ENCODE data around the gene OTOP1.
"Not testable (repeated sequence)": the region's sequence is repeated elsewhere in the genome, so short reads cannot be mapped to it uniquely, and the experiment has no call there.

OTOP1 gene

DNA sequence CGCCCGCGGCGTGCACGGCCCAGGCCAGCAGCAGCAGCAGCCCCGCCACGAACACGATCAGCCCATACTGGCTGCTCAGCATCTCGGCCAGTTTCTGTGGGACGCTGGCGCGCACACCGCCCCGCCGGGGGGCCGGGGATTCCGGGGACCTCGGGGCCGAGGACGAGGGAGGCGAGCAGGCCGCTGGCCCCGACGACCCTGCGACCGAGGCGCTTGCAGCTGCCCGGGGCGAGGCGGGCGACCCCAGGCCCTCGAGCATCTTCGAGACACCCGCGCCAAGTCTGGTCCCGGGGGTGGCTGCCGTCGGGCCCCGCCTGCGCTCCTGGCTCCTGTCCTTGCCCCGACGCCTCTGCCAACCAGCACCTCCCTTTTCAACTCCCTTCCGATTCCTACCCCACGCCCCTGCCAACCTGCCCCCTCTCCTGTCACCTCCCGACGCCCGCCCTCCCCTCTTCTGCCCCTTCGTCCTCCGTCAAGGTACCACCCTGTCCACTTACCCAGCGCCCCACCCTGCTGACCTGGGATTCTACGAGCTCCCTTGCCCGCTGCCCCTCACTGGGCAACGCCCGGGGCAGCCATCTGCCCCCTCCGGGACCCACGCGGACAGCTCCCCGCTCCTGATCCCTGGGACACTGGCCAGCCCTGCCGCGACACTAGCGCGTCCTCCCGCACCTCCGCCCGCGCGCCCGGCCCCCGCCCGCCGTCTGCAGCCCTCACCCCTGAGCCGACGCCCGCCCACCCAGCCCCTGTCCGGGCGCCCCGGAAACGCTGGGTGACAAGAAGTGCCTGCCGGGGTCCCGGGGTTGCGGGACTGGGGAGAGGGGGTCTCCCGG lies at the start of gene OTOP1:
Gene OTOP1 (minus strand): TSS at position 324 of the 833 bp plus-strand sequence. CDS start 65 bp downstream, at position 259.
- DNase-seq = no peak

- no peak for DNase-seq
Observed at GRCh38 chr4:4274226-4274625, 47.5 kb upstream of the OTOP1 start.

- DNase-seq = no peak
Observed at GRCh38 chr4:4271912-4272311, 45.2 kb upstream of the OTOP1 start.

DNA sequence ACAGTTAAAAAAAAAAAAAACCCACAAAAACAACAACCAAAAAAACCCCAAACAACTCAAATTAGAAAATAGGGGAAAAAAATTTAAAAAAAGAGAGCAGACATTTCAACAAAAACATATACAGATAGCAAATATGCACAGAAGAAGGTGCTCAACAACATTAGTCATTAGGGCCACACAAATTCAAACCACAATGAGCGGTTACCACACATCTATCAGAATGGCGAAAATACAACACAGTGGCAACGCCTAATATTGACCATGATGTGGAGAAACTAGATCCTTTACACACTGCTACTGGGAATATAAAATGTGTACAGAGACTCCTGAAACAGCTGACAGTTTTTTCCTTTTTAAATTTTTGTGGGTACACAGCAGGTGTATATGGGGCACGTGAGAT lies 43.8 kb upstream of the OTOP1 start:
- no peak for DNase-seq

DNA sequence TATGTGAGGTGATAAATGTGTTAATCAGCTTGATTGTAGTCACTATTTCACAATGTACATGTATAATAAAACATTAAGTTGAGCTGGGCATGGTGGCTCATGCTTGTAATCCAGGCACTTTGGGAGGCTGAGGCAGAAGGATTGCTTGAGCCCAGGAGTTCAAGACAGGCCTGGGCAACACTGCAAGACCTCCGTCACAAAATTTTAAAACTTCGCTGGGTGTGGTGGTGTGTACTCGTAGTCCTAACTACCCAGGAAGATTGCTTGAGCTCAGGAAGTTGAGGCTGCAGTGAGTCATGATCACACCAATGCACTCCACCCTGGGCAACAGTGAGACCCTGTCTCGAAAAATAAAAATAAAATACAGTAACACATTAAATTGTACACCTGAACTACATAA lies 43.1 kb upstream of the OTOP1 start:
- DNase-seq = no peak

- DNase-seq = no peak
Observed at GRCh38 chr4:4269331-4269731, 42.6 kb upstream of the OTOP1 start.

DNA sequence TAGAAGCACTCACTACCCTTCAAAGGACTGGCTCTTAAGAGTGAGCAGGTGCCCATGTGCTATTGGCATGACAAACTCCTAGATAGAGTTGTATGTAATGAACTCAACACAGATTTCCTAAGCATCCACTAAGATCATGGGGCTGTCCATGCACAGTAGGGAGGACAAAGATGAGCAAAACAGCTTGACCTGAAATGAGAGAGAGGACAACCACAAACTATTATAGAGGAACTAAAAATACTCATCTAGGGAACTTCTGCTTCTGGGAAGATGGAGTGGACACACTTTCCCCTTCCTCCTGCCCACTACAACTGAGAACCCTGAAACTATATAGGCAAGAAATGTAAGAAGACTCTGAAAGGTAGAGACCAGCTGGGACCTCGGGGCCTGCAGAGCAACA lies 42.0 kb upstream of the OTOP1 start:
- DNase-seq = no peak

- no peak for DNase-seq
Observed at GRCh38 chr4:4267981-4268380, 41.3 kb upstream of the OTOP1 start.

- no peak for DNase-seq
Observed at GRCh38 chr4:4260185-4260751, 33.5 kb upstream of the OTOP1 start.

DNA sequence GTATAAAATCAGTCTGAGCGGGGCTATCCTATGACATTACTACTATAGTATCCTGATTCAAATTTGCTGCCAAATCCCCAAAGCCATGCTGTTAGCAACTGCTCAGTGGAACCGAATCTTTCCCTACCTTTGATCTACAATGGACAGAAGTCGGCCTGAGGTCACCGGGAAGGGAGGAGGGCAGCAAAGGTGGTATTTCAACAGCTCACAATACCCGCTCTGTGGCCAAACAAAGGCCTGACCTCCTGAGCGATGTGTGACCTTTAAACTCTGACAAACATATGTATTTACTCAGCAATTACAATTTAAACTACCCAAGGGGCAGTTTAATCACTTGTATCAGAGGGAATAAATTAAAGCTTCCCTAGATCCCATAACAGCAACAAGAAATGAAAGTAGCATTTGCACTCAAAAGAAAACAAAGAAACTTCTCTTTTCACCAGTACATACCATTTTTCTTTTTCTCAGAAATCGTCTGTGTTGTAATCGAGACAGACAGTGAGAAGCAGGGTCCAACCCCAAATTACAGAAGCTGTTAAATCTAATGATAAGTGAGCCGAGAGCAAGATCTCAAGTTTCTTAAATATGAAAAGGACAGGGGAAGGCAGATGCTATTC lies 32.9 kb upstream of the OTOP1 start:
- no peak for DNase-seq

DNA sequence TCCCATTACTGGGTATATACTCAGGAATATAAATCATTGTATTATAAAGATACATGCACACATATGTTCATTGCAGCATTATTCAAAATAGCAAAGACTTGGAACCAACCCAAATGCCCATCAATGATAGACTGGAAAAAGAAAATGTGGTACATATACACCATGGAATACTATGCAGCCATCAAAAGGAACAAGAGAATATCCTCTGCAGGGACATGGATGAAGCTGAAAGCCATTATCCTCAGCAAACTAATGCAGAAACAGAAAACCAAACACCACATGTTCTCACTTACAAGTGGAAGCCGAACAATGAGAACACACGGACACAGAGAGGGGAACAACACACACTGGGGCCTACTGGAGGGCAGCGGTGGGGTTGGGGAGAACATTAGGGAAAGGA lies 31.0 kb upstream of the OTOP1 start:
- not testable (repeated sequence) for DNase-seq

- no peak for DNase-seq
Observed at GRCh38 chr4:4256799-4257198, 30.1 kb upstream of the OTOP1 start.

DNA sequence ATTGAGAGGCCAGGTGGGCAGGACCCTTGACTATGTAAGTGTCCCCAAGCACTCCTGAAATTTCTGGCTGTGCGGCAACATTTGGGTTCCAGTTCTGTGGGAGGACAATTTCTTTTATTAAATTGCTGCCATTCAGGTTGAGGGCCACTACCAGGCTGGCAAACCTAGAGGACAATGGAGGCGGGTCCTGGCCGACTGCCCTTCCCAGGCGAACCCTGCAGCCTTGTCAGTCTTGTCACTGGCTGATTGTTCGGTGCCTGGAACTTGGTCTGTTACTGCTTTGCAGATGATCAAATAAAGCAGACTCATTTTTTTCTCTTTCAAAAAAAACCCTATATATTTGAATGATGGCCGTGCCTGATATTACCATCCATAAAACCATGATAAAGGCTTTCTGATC lies 27.9 kb upstream of the OTOP1 start:
- no peak for DNase-seq

- no peak for DNase-seq
Observed at GRCh38 chr4:4254199-4254598, 27.5 kb upstream of the OTOP1 start.

DNA sequence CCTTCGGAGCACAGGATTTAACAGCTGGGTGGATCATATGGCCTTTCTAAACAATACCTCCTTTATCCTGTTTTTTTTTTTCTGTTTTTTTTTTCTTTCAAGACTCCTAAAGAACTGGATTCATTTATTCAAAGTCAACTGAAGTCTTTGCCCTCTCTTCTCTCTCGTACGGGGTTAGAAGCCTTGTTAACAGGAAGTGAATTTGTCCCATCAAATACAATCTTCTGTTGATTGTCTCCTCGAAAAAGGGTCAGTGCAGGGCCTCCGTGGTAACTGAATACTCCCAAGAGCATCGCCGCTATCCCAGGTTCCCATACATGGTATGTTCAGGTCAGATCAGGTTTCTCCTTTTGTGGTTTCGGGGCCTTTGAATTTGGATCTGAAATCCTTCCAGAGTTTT lies 23.1 kb upstream of the OTOP1 start:
- peak; percentile 75 for DNase-seq

- DNase-seq = not testable (repeated sequence)
Observed at GRCh38 chr4:4249342-4249741, 22.6 kb upstream of the OTOP1 start.

DNA sequence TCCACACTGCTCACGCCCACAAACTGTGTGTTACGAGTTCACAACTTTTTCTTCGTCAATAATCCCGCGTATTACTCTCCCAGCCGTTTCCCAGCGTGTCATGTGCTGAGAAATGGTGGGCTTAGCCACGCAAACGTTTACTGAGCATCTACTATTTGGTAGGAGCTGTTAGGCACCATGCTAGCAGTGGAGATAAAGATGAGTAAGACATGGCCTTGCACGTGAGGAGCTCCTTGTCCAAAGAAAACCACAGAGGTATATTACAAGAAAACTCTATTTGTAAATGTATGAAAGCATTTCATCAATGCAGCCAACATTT lies 22.1 kb upstream of the OTOP1 start:
- no peak for DNase-seq

- DNase-seq = peak; percentile 66
Observed at GRCh38 chr4:4248029-4248884, 21.5 kb upstream of the OTOP1 start, which contains the start of gene TMEM128. Gene TMEM128 (minus strand): TSS chr4:4248223. CDS start chr4:4248202, 21 bp downstream.

DNA sequence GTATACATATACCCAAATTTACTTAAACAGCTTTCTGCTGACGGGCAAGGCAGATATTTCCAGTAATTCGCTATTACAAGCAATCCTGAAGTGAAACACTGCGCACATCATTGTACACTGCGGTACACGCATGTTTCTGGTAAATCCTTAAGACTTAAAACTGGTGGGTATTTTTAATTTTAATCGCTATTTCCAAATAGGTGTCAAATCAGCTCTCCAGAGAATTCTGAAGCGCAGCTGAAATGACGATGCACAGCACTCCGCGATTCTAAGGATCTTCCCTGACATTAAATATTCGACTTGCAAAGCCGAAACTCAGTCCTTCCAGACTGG lies 20.9 kb upstream of the OTOP1 start:
- no peak for DNase-seq

- DNase-seq = no peak
Observed at GRCh38 chr4:4245172-4245571, 18.4 kb upstream of the OTOP1 start.

DNA sequence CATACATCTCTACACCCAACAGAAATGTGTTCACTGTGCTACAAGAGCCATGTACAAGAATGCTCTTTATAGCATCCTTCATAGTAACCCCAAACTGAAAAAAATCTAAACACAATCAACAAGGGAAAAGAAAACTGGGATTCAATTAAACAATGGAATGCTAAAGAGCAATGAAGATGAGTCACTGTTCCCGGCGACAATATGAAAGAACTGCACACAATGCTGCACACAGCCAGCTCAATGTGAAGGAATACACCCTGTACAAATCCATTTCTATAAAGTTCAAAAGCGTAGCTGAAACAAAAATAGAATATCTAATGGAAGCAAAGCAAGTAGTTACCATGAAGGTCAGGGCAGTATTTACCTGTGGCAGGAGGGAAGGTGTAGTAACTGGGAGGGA lies 12.8 kb upstream of the OTOP1 start:
- DNase-seq = not testable (repeated sequence)

- no peak for DNase-seq
Observed at GRCh38 chr4:4233610-4234009, 6.9 kb upstream of the OTOP1 start.

DNA sequence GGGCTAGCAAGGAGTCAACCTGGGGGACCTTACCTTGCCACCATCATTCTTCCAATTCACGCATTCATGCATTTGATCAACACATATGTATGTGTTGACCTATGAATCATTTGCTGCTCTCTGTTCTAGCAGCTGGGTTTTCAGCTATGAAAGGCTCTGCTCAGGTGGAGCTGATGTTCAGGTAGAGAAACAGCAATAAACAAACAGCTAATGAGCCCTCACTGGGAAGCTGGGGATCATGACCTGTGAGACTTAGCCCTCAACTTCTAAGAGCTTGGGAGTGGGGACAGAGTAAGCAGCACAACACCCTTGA lies 1.6 kb upstream of the OTOP1 start:
- DNase-seq = no peak
